Mucosa of descending colon (tissue), 3 donors: Measurements from ENCODE around the gene MAGI1. TPM values are rescaled to one million over a fixed set of nuclear protein-coding genes. Genes with fewer than 3 reads are reported as not detected.

Source experiments
- ATAC-seq: fragments of 200-7000 bp; cut with Tn5 transposase; one replicate; pipeline ENCODE4 v1.9.1; 2020; ENCODE audit warnings: mild to moderate bottlenecking, moderate library complexity
- DNase-seq, 3 donors: peaks; one replicate each; pipeline ENCODE4 v3.0.0-alpha.2; 2020
- H3K36me3 ChIP-seq: fragments of 200-600 bp; one replicate; pipeline ENCODE4 v1.8.0; 2021; ENCODE audit warnings: low read depth, mild to moderate bottlenecking
- H3K4me1 ChIP-seq: fragments of 200-600 bp; one replicate; pipeline ENCODE4 v1.8.0; 2021; ENCODE audit warnings: low read depth, mild to moderate bottlenecking
- H3K4me3 ChIP-seq: fragments of 200-600 bp; one replicate; pipeline ENCODE4 v1.8.0; 2021; ENCODE audit warnings: mild to moderate bottlenecking
- H3K9me3 ChIP-seq: fragments of 200-600 bp; one replicate; pipeline ENCODE4 v1.8.0; 2021; ENCODE audit warnings: mild to moderate bottlenecking
- CTCF ChIP-seq: fragments of 200-600 bp; IDR thresholded peaks from one replicate; pipeline ENCODE4 v1.8.0; 2022; ENCODE audit warnings: antibody characterized with exemption, mild to moderate bottlenecking
- intact Hi-C, 2 donors: fragments of 100-400 bp; cut with DNase I in 1 of 2; cut with micrococcal nuclease in 1 of 2; formaldehyde crosslinking; loops; one replicate each; pipeline versions ENCODE4 v1.11.0 to v1.11.1; 2022; cut with DNase I, micrococcal nuclease
- total RNA-seq, 3 donors: library from RNA; stranded (reverse); fragmentation: NEBNext Ultra II Directional in 2 of 3; extraction: Animal tissue kit (Norgen Biotek cat#: 25700) in 2 of 3; gene quantifications; one replicate each; pipeline versions ENCODE4 v1.2.1 to v1.2.4, GENCODE V29; 2021 to 2023
- donor health status: DM: no; HTN: no; CAD: no; lungs with moderate emphysema.
- donor health status: DM: no; HTN: no; CAD: no.
- donor health status: DM: no; HTN: yes; CAD: no.

MAGI1 gene
- total RNA-seq, 3 donors from 2014 or later, result 41.9 to 59.6 (median 45.6) TPM

- H3K9me3 ChIP-seq, result no peaks in the 10 kb centered on the region
- TF ChIP-seq CTCF, result no peak
- no peak overlapping the region for H3K4me3 ChIP-seq
- H3K36me3 ChIP-seq, result no peaks in the 10 kb centered on the region
- intact Hi-C loops, result no loop called here
- ATAC-seq (no peak), DNase-seq (no peak)
- no peaks in the 10 kb centered on the region for H3K4me1 ChIP-seq
These were observed 364.5 kb downstream of the MAGI1 start for GRCh38 chr3:65674226-65674625.

GRCh38 chr3:65672871-65673815, 365.6 kb downstream of the MAGI1 start:
- Histone ChIP-seq H3K36me3 (no peaks in the 10 kb centered on the region), H3K9me3 (no peaks in the 10 kb centered on the region), H3K4me3 (no peak overlapping the region), H3K4me1 (no peaks in the 10 kb centered on the region)
- intact Hi-C loops, result no loop called here
- TF ChIP-seq CTCF, result peak; percentile 48
- ATAC-seq, result peak; percentile 29
- DNase-seq, result peak in 2 of 3 donors; percentile 64

GRCh38 chr3:65672061-65672460, 366.7 kb downstream of the MAGI1 start:
- intact Hi-C loops, result no loop called here
- H3K36me3 ChIP-seq, result no peaks in the 10 kb centered on the region
- H3K4me1 ChIP-seq, result no peaks in the 10 kb centered on the region
- DNase-seq (no peak), ATAC-seq (no peak)
- no peak for TF ChIP-seq CTCF
- no peaks in the 10 kb centered on the region for H3K9me3 ChIP-seq
- no peak overlapping the region for H3K4me3 ChIP-seq

- no peak for DNase-seq
- intact Hi-C loops, result no loop called here
- H3K36me3 ChIP-seq, result no peaks in the 10 kb centered on the region
- ATAC-seq, result no peak
- H3K9me3 ChIP-seq, result no peaks in the 10 kb centered on the region
- no peak overlapping the region for H3K4me3 ChIP-seq
- no peaks in the 10 kb centered on the region for H3K4me1 ChIP-seq
- no peak for TF ChIP-seq CTCF
These were observed 367.7 kb downstream of the MAGI1 start for GRCh38 chr3:65671004-65671403.

- H3K4me1 ChIP-seq, result no peaks in the 10 kb centered on the region
- no peaks in the 10 kb centered on the region for H3K9me3 ChIP-seq
- no peak for TF ChIP-seq CTCF
- no peak for DNase-seq
- H3K4me3 ChIP-seq, result no peak overlapping the region
- intact Hi-C loops, result no loop called here
- no peak for ATAC-seq
- H3K36me3 ChIP-seq, result no peaks in the 10 kb centered on the region
These were observed 369.4 kb downstream of the MAGI1 start for GRCh38 chr3:65669163-65669875.
